ENCODE results near the gene SLC17A7. TPM values are rescaled to one million over a fixed set of nuclear protein-coding genes. Genes with fewer than 3 reads are reported as not detected.
"Not testable (repeated sequence)": the region's sequence is repeated elsewhere in the genome, so short reads cannot be mapped to it uniquely, and the experiment has no call there.

Gene SLC17A7
- total RNA-seq, 1 donor from 2014 or later = 0.16 TPM

DNA sequence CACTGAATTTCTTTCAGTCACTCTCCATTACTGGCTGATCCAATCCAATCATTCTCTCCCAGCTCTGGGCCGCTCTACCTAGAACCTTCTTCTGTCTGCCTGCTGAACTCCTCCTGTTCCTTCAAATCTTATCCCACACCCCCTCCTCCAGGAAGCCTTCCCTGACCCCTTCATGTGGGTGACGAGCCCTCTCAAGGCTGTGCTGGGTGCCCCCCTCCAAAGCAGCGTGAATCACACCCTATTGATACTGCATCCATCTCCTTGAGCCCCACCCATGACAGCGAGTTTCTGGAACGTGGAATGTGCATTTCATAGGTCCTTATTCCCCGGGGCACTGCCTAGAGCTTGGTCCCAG lies 7.1 kb upstream of the SLC17A7 start:
- peak overlapping the region; percentile 5 for H3K27ac Mint-ChIP-seq
- no peak for DNase-seq (ENCODE audit: low spot score)

DNA sequence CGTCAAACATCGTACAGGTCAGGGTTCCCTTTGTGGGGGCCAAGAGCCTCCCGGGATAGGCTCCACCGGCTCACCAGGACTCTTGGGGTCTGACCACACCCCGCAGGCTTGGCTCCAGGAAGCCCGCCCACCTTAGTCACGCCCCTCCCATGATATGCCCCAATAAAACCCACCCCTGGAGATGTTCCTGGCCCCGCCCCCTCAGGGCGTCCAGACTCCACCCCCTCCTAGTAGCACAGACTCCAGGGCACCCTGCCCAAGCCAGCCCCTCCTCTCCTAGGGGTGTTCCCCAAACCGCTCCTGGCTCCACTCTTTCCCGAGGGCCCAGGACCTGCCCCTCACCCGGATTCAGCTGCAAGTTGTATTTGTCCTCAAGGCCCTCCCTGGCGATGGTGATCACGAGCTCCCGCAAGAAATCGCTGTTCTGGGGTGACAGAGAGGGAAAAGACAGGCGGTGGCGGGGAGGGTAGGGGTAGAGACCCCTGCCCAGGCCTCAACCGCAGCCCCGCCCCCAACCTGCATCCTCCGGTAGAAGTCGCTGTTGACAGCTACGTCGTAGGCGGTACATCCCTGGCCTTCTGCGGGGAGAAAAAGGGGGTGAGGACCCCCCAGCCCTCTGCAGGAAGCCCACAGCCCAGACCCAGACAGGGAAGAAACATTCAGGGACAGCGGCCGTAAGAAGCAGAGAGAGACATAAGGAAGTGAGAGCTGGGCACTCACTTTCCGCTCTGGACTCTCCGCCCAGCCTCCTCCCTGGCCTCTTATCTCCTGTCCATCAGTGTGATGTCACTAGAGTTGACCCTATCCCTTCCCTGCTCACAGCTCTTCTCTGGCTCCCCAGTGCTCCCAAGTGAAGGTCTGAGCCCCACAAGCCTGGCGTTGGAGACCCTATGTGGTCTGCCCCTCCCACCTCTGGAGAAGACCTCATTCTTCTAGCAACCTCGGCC lies 6.4 kb upstream of the SLC17A7 start:
- H3K4me3 Mint-ChIP-seq (ENCODE audit: low read depth) = no peak overlapping the region
- H3K9me3 Mint-ChIP-seq = no peaks in the 10 kb centered on the region
- H3K4me1 Mint-ChIP-seq (ENCODE audit: low read depth) = peaks cover 35% of the 10 kb centered on the region
- intact Hi-C loops (cut with micrococcal nuclease) = no loop called here
- peaks cover 57% of the 10 kb centered on the region for H3K36me3 Mint-ChIP-seq (ENCODE audit: low read depth)
- no peak for DNase-seq (ENCODE audit: low spot score)
- peaks cover under 1% of the 10 kb centered on the region for H3K27me3 Mint-ChIP-seq (ENCODE audit: low read depth)
- H3K27ac Mint-ChIP-seq = no peak overlapping the region

More for the DNA sequence above, 7.1 kb upstream of the SLC17A7 start:
- peak overlapping the region; percentile 46 for H3K4me3 Mint-ChIP-seq (ENCODE audit: low read depth)
- H3K36me3 Mint-ChIP-seq (ENCODE audit: low read depth) = peaks cover 57% of the 10 kb centered on the region
- intact Hi-C loops (cut with micrococcal nuclease) = no loop called here
- no peaks in the 10 kb centered on the region for H3K27me3 Mint-ChIP-seq (ENCODE audit: low read depth)
- no peaks in the 10 kb centered on the region for H3K9me3 Mint-ChIP-seq
- peaks cover 38% of the 10 kb centered on the region for H3K4me1 Mint-ChIP-seq (ENCODE audit: low read depth)

DNA sequence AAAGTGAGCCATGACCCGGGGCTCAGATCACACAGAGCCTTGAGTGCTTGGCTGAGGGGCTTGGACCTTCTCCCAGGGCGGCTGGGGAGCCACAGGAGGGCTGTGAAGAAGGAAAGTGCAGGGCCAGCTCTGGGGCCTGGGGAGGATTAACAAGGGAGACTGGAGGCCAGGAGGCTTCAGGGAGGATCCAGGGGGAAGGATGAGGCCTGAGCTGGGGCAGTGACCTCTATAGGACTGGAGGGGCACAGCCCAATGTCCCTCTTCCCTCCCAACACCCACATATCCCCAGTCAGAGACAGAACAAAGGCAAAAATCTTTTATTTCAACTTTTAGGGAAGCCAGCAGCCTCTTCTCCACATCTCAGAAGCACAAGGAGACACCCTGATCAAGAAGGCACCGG lies 4.7 kb upstream of the SLC17A7 start:
- peaks cover 50% of the 10 kb centered on the region for H3K36me3 Mint-ChIP-seq (ENCODE audit: low read depth)
- no peaks in the 10 kb centered on the region for H3K9me3 Mint-ChIP-seq
- intact Hi-C loops (cut with micrococcal nuclease) = no loop called here
- DNase-seq (ENCODE audit: low spot score) = no peak
- H3K27me3 Mint-ChIP-seq (ENCODE audit: low read depth) = peaks cover 13% of the 10 kb centered on the region
- H3K4me1 Mint-ChIP-seq (ENCODE audit: low read depth) = peaks cover 37% of the 10 kb centered on the region
- no peak overlapping the region for H3K4me3 Mint-ChIP-seq (ENCODE audit: low read depth)
- no peak overlapping the region for H3K27ac Mint-ChIP-seq

DNA sequence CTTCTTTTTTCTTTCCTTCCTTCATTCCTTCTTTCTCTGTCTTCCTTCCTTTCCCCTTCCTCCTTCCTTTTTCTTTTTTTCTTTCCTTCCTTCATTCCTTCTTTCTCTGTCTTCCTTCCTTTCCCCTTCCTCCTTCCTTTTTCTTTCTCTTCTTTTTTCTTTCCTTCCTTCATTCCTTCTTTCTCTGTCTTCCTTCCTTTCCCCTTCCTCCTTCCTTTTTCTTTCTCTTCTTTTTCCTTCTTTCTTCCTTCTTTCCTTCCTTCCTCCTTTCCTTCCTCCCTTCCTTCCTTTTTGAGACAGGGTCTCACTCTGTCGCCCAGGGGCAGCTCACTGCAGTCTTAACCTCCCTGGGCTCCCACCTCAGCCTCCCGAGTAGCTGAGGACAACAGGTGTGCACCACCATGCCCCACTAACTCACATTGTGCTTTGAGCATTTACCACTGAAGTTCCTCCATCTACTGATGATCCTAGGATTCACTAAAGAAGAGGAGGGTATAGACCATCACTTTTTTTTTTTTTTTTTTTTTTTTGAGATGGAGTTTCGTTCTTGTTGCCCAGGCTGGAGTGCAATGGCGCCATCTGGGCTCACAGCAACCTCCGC lies 2.9 kb upstream of the SLC17A7 start:
- H3K9me3 Mint-ChIP-seq; intact Hi-C loops (cut with micrococcal nuclease); DNase-seq (ENCODE audit: low spot score): not testable (repeated sequence)
- H3K27ac Mint-ChIP-seq = peak overlapping the region; percentile 82
- peak overlapping the region; percentile 78 for H3K4me3 Mint-ChIP-seq (ENCODE audit: low read depth)
- H3K4me1 Mint-ChIP-seq (ENCODE audit: low read depth) = peaks cover 35% of the 10 kb centered on the region
- H3K27me3 Mint-ChIP-seq (ENCODE audit: low read depth) = peaks cover 30% of the 10 kb centered on the region
- H3K36me3 Mint-ChIP-seq (ENCODE audit: low read depth) = peaks cover 34% of the 10 kb centered on the region

DNA sequence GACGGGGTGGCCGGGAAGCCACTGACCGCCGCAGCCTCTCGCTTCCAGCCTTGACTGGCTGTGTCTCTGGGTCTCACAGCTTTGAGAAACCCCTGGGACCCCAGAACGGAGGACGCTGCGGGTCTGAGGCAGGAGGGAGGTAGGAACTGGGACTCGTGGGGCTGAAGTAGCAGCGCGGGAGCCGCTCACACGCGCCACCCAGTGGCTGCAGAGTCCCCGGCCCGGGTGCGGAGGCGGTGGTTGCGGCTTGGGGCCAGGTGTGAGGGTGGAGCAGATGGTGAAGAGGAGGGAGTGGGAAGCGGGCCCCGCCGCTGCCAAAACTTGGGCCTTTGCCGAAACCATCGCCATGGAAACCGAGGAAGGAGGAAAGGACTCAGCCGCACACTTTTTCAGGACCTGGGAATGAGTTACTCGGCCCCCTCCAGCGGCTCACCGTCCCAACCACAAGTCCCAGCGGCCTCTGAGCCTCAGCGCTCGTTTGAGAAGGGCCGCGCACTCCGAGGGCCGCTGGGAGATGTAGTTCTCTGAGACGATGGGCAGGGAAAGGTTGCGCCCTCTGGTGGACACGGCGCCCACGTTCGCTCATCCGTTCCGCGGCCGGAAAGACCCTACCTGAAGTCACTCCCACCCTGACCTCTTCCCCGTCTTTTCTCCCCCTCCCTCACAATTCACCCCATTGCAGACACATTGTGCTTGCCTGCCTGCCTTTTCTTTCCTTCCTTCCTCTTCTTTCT lies 2.2 kb upstream of the SLC17A7 start:
- intact Hi-C loops (cut with micrococcal nuclease) = loop anchor here (1.0 kb wide), 3 partner anchors 8 to 51 kb away; partner anchors contain the start of gene PIH1D1
- Mint-ChIP-seq H3K4me1 (ENCODE audit: low read depth) (peaks cover 33% of the 10 kb centered on the region), H3K4me3 (ENCODE audit: low read depth) (peak overlapping the region; percentile 78), H3K27ac (peak overlapping the region; percentile 82), H3K36me3 (ENCODE audit: low read depth) (peaks cover 27% of the 10 kb centered on the region), H3K27me3 (ENCODE audit: low read depth) (peaks cover 37% of the 10 kb centered on the region), H3K9me3 (no peaks in the 10 kb centered on the region)
- peak; percentile 92 for DNase-seq (ENCODE audit: low spot score)

DNA sequence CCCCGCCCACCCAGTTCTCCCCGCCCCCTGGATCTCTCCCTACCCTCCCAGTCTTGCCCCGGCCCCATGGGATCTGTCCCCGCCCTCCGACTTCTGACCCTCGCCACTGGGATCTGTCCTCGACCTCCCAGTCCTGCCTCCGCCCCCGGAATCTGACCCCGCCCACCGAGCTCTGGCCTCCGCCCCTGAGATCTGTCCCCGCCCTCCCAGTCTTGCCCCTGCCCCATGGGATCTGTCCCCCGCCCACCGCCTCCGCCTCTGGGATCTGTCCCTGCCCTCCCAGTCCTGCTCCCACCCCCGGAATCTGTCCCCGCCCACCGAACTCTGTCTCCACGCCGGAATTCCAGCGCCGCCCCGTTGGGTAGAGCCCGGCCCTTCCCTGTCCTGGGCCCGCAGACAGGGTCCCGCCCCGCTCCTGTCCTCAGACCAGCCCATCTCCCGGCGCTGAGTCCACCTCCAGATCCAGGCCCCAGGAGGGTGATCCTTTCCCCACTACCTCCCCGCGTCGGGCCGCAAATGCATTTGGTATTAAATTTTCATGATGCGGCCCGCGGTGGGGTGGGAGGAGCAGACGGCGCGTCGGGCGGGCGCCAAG lies 1.5 kb upstream of the SLC17A7 start:
- no peaks in the 10 kb centered on the region for H3K9me3 Mint-ChIP-seq
- H3K27ac Mint-ChIP-seq = peak overlapping the region; percentile 82

DNA sequence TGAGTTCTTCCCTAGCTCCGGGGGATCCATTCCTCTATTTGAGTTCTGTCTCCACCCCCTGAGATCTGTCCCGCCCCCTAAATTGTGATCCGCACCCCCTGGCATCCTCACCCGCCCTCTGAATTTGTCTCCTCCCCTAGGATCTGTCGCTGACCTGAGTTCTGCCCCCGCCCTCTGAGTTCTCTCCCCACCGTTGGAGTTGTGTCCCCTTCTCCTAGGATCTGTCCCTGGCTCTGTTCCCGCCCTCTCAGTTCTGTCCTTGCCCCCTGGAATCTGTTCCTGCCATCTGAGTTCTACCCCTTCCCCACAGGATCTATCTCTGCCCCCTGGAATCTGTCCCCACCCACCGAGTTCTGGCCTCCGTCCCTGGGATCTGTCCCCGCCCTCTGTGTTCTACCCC lies 1.0 kb upstream of the SLC17A7 start:
- H3K9me3 Mint-ChIP-seq = no peaks in the 10 kb centered on the region
- no peak overlapping the region for H3K27ac Mint-ChIP-seq
- peaks cover 29% of the 10 kb centered on the region for H3K4me1 Mint-ChIP-seq (ENCODE audit: low read depth)
- intact Hi-C loops (cut with micrococcal nuclease) = no loop called here
- no peak for DNase-seq (ENCODE audit: low spot score)
- peaks cover 48% of the 10 kb centered on the region for H3K27me3 Mint-ChIP-seq (ENCODE audit: low read depth)
- H3K4me3 Mint-ChIP-seq (ENCODE audit: low read depth) = peak overlapping the region; percentile 78
- H3K36me3 Mint-ChIP-seq (ENCODE audit: low read depth) = peaks cover 18% of the 10 kb centered on the region

More for the DNA sequence above, 1.5 kb upstream of the SLC17A7 start:
- peaks cover 29% of the 10 kb centered on the region for H3K4me1 Mint-ChIP-seq (ENCODE audit: low read depth)
- H3K27me3 Mint-ChIP-seq (ENCODE audit: low read depth) = peaks cover 43% of the 10 kb centered on the region
- DNase-seq (ENCODE audit: low spot score) = peak; percentile 63
- intact Hi-C loops (cut with micrococcal nuclease) = loop anchor here (1.0 kb wide), 3 partner anchors 8 to 51 kb away; partner anchors contain the start of gene PIH1D1
- peaks cover 22% of the 10 kb centered on the region for H3K36me3 Mint-ChIP-seq (ENCODE audit: low read depth)
- peak overlapping the region; percentile 78 for H3K4me3 Mint-ChIP-seq (ENCODE audit: low read depth)

DNA sequence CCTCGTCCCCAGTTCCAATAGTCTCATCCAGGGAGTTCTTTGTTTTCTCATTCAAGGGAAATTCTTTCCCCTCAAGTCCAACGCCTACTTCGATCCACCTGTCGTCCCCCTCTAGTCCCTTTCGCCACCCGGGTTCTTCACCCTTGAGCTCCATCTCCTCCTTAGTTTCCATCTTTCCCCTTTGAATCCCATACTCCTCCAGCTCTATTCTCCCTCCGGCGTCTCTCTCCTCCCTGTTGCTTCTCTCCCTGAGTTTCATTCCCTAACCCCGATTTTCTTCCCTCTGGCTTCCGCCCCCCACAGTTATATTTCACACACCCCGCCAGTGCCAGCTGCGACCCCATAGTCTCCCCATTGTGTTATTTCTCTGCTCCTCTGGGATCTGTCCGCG lies 628 bp upstream of the SLC17A7 start:
- Mint-ChIP-seq H3K27me3 (ENCODE audit: low read depth) (peaks cover 52% of the 10 kb centered on the region), H3K4me1 (ENCODE audit: low read depth) (peaks cover 29% of the 10 kb centered on the region), H3K4me3 (ENCODE audit: low read depth) (peak overlapping the region; percentile 78), H3K36me3 (ENCODE audit: low read depth) (peaks cover 17% of the 10 kb centered on the region), H3K27ac (no peak overlapping the region), H3K9me3 (no peaks in the 10 kb centered on the region)
- no peak for DNase-seq (ENCODE audit: low spot score)
- intact Hi-C loops (cut with micrococcal nuclease) = no loop called here

DNA sequence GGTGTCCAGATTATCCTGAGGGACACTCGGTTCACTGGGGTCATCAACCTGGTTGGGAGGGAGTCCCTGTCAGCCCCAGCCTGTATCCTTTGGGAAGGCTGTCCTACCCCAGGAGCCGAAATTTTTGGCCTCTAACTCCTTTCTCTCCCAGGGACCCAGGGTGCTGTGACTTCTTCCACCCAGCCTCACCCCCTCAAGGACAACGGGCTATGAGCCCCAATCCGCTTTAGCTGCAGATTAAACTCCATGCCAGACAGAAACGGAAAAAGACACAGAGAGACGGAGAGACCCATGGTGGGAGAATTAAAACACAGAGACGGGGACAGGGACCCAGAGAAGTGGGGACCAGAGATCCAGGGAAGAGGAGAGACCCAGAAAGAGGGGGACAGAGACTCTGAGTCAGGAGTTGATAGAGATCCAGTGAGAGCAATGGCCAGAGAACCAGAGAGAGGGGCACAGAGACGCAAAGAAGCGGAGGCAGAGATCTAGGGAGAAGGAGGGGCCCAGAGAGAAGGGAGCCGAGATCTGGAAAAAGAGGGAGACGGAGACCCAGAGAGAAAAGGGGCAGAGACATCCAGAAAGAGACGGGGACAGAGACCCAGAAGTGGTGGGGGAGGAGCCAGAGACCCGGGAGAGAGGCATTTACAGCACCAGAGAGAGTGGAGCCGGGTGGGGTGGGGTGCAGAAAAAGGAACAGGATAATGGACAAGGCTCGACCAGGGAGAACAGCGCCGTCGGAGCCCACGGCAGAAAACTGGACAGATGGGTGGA lies 703 bp downstream of the SLC17A7 start:
- DNase-seq (ENCODE audit: low spot score) = no peak
- no peaks in the 10 kb centered on the region for H3K9me3 Mint-ChIP-seq
- intact Hi-C loops (cut with micrococcal nuclease) = no loop called here
- peak overlapping the region; percentile 45 for H3K4me3 Mint-ChIP-seq (ENCODE audit: low read depth)
- peaks cover 35% of the 10 kb centered on the region for H3K4me1 Mint-ChIP-seq (ENCODE audit: low read depth)
- no peak overlapping the region for H3K27ac Mint-ChIP-seq
- peaks cover 5% of the 10 kb centered on the region for H3K36me3 Mint-ChIP-seq (ENCODE audit: low read depth)
- H3K27me3 Mint-ChIP-seq (ENCODE audit: low read depth) = peaks cover 66% of the 10 kb centered on the region

DNA sequence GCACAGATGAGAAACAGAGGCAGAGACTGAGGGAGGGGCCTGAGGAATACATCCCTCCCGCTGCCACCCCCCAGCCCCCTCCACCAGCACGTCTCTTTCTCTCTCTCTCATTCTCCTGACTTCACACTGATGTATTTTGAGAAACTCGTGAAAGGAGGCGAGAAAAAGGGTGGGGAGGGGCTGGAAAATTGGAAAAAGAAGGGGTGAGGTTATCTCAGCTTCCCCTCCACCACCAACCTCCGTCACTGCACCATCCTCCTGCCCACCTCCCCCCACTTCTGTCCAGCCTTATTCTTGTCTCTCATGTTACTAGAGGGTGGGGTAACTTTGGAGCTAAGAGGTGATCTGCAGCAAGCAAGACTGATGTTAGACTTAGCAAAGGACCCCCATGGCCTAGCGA lies 1.5 kb downstream of the SLC17A7 start:
- intact Hi-C loops (cut with micrococcal nuclease) = no loop called here
- Mint-ChIP-seq H3K4me3 (ENCODE audit: low read depth) (no peak overlapping the region), H3K4me1 (ENCODE audit: low read depth) (peaks cover 29% of the 10 kb centered on the region), H3K9me3 (no peaks in the 10 kb centered on the region), H3K27me3 (ENCODE audit: low read depth) (peaks cover 74% of the 10 kb centered on the region), H3K27ac (no peak overlapping the region), H3K36me3 (ENCODE audit: low read depth) (no peaks in the 10 kb centered on the region)
- DNase-seq (ENCODE audit: low spot score) = no peak

DNA sequence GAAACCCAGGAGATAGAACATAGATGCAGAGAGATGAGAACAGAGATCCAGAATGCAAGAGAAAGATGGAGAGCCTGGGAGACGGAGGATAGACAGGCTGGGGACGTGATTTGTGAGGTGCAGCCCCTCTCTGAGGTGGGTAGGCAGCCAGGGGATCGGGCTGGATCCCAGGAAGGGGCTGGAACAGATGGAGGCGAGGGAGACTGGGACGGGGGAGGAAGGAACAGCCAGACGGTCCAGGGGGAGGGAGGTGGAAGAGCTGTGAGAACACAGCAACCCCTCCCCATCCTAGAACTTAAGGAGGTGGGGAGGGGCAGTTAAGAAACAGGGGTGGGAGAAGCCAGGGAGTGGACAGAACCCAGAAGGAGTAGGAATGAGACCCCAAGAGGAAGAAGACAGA lies 3.1 kb downstream of the SLC17A7 start:
- Mint-ChIP-seq H3K9me3 (no peaks in the 10 kb centered on the region), H3K27me3 (ENCODE audit: low read depth) (peaks cover 81% of the 10 kb centered on the region), H3K36me3 (ENCODE audit: low read depth) (no peaks in the 10 kb centered on the region), H3K4me3 (ENCODE audit: low read depth) (no peak overlapping the region), H3K4me1 (ENCODE audit: low read depth) (peaks cover 25% of the 10 kb centered on the region), H3K27ac (no peak overlapping the region)
- intact Hi-C loops (cut with micrococcal nuclease) = no loop called here
- DNase-seq (ENCODE audit: low spot score) = no peak

DNA sequence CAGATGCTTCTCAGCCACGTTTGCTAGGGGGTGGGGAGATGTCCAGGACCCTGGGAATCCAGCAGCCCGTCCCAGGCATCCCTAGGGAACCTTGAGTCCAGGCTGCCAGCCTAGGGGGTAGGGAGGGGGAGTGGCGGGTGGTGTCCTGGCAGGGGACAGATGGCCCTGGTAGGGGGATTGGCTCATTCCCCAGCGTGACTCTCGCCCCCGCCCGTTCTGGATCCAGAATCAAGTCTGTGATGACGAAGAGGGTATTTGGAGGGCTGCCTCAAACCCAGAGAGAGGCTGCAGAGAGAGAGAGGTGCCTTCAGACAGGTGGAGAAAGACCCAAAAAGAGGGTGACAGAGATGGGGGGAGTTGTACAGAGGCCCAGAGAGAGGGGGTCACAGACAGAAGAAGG lies 4.1 kb downstream of the SLC17A7 start:
- H3K9me3 Mint-ChIP-seq = no peaks in the 10 kb centered on the region
- peaks cover 83% of the 10 kb centered on the region for H3K27me3 Mint-ChIP-seq (ENCODE audit: low read depth)
- intact Hi-C loops (cut with micrococcal nuclease) = no loop called here
- DNase-seq (ENCODE audit: low spot score) = no peak
- no peak overlapping the region for H3K4me3 Mint-ChIP-seq (ENCODE audit: low read depth)
- H3K36me3 Mint-ChIP-seq (ENCODE audit: low read depth) = no peaks in the 10 kb centered on the region
- peaks cover 23% of the 10 kb centered on the region for H3K4me1 Mint-ChIP-seq (ENCODE audit: low read depth)
- no peak overlapping the region for H3K27ac Mint-ChIP-seq
